Epithelial cell of esophagus (primary cell): ENCODE data around the gene KNCN.

Experiments used
- DNase-seq: peaks from one replicate; pipeline ENCODE4 v3.0.0; 2010; ENCODE audit warnings: low read depth
- H3K4me3 ChIP-seq: 2 replicates; pipeline ENCODE4 v1.5.1; 2011; ENCODE audit warnings: mild to moderate bottlenecking, low read length, control low read depth
- CTCF ChIP-seq: IDR thresholded peaks from 2 replicates; pipeline ENCODE4 v1.5.1; 2011; ENCODE audit warnings: low read depth, mild to moderate bottlenecking, low read length, control low read depth, inconsistent platforms; ENCODE audit not compliant: insufficient read depth; ENCODE audit errors: missing control alignments

The KNCN gene

GRCh38 chr1:46592823-46593222, 41.4 kb upstream of the KNCN start:
- no peak overlapping the region for H3K4me3 ChIP-seq
- no peak for DNase-seq
- no peak for TF ChIP-seq CTCF

- DNase-seq, result no peak
- H3K4me3 ChIP-seq, result no peak overlapping the region
- TF ChIP-seq CTCF, result no peak
Observed at GRCh38 chr1:46589529-46589928, 38.1 kb upstream of the KNCN start.

- DNase-seq, result no peak
- no peak for TF ChIP-seq CTCF
- H3K4me3 ChIP-seq, result no peak overlapping the region
Observed at GRCh38 chr1:46587069-46587468, 35.6 kb upstream of the KNCN start.

- no peak for DNase-seq
- H3K4me3 ChIP-seq, result no peak overlapping the region
- TF ChIP-seq CTCF, result no peak
Observed at GRCh38 chr1:46585312-46585938, 34.0 kb upstream of the KNCN start.

DNA sequence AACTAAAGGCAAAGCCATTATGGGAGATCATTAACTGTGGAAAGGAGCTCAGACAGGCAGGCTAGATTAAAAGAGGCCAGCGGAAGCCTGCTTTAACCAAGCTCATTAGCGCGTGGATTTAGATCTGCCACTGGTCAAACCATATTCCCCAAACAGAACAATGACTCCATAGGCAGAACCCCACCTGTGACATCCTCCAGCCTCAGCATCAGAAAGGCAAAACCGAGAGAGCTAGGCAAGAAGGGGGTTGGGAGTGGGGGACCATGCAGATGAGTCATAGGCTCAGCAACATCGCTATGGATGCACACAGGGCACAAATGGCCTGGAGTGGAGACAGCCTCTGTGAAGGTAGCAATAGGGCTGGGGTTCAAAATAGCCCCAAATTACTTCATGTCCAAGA, 32.0 kb upstream of the KNCN start:
- no peak for DNase-seq
- TF ChIP-seq CTCF, result no peak
- H3K4me3 ChIP-seq, result no peak overlapping the region

DNA sequence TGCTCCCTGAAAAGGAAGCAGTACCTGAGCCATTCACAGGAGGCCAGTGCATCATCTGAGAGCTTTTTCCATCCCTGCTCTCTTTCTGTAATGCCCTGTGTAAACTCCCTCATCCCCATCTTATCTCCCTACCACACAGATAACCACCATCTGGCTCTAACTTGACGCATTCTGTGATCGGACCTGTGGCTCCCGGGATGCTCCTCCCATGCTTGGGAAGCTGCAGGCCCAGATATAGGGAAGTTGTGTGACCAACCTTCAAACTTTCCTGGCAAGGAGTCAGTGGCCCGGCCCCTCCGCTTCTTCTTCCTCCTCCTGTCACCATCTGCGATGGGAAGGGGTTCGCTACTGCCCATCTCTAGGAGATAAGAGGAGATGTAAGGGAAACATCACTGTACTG, 31.5 kb upstream of the KNCN start:
- no peak overlapping the region for H3K4me3 ChIP-seq
- DNase-seq, result no peak
- TF ChIP-seq CTCF, result no peak
